NK-92 (cell line): ENCODE data around the gene ZNF99.
"Not testable (repeated sequence)": the region's sequence is repeated elsewhere in the genome, so short reads cannot be mapped to it uniquely, and the experiment has no call there.

Source experiments
- DNase-seq: peaks from one replicate; lab custom pipeline; 2025; ENCODE audit not compliant: unreplicated experiment; lab: John Stamatoyannopoulos, UW

The ZNF99 gene

DNA sequence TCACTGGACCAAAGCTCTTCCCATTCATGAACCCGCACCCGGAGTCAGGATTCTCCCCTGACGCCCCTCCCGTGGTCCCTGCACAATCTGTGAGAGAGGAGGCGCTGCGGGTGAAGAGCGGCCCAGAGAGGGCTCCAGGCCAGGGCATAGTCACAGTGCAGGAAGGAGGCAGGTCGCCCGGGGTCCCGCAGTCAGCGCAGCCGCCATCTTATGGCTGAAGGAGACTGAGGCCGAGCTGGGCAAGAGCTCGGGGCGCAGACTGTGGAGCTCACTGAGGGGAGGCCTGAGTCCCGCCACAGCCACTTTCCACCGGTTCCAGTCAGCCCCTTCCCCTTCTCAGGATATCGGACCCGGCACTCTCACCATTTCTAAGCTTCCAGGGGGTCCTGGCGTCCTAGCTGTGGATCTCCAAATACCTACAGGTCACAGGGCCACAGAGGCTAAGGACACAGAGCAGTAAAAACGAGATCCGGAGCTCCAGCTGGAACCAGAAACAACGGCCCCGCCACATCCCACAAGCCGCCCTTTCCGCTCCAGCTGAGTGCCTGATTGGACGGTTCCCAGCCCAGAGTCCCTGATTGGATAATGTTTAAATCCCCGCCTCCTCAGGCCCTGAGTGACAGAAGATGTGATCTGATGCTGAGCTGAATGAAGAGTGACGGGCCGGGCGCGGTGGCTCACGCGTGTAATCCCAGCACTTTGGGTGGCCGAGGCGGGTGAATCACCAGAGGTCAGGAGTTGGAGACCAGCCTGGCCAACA, at the start of gene ZNF99:
ZNF99 (minus strand) TSS at position 501 of the 760 bp plus-strand sequence; CDS start at position 366, 135 bp downstream.
- no peak for DNase-seq

DNA sequence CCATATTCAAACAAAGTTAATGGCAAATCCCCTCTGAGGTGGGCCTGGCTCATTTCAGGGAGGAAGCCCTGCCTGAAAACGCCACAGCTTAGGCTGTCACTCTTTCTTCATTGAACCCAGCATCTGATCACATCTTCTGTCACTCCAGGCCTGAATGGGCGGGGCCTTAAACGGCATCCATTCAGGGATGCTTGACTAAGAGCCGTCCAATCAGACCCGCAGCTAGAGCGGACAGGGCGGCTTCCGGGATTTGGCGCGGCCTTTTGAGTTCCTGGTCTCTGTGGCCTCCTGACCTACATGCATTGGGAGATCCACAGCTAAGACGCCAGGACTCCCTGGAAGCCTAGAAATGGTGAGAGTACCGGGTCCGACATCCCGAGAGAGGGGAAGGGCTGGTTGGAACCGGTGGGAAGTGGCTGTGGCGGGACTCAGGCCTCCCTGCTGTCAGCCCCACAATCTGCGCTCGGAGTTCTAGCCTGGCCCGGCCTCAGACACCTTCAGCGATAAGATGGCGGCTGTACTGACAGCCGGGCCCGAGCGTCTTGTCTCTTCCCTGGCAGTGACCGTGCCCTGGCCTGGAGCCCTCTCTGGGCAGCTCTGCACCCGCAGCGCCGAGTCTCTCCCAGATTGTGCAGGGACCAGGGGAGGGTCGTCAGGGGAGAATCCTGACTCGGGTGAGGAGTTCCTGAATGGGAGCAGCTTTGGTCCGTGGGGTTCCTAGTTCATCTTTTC, 48.2 kb upstream of the ZNF99 start, which contains the start of gene ZNF723:
ZNF723 (plus strand) TSS at position 261 of the 732 bp plus-strand sequence; CDS start at position 350, 89 bp downstream.
- no peak for DNase-seq

DNA sequence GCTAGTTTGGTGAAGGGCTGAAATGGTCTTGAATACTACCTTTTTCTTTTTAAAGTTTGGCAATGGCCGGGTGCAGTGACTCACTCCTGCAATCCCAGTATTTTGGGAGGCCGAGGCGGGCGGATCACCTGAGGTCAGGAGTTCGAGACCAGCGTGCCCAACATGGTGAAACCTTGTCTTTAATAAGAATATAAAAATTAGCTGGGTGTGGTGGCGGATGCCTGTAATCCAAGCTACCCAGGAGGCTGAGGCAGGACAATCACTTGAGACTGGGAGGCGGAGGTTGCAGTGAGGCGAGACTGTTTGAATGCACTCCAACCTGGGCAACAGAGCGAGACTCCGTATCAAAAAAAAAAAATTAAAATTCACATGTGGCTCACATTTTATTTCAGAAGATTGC, 47.3 kb upstream of the ZNF99 start:
- no peak for DNase-seq

DNA sequence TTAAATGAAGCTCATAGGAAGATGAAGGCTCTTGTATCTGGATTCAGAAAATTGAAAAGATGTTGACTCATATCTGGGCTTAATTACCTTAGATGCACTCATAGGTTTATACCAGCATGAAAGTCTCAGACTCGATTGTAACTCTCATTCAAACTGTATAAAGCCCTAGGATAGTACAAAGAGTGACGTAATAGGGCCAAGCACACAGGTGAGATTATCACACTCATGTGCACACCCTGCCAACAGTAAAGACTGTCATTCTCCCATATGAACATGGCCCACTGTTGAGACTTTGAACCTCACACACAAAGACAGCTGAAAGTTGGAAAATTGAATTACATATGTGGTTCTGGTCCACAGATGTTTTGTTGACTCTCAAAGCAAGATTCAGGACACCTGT, 30.2 kb upstream of the ZNF99 start:
- DNase-seq: no peak

DNA sequence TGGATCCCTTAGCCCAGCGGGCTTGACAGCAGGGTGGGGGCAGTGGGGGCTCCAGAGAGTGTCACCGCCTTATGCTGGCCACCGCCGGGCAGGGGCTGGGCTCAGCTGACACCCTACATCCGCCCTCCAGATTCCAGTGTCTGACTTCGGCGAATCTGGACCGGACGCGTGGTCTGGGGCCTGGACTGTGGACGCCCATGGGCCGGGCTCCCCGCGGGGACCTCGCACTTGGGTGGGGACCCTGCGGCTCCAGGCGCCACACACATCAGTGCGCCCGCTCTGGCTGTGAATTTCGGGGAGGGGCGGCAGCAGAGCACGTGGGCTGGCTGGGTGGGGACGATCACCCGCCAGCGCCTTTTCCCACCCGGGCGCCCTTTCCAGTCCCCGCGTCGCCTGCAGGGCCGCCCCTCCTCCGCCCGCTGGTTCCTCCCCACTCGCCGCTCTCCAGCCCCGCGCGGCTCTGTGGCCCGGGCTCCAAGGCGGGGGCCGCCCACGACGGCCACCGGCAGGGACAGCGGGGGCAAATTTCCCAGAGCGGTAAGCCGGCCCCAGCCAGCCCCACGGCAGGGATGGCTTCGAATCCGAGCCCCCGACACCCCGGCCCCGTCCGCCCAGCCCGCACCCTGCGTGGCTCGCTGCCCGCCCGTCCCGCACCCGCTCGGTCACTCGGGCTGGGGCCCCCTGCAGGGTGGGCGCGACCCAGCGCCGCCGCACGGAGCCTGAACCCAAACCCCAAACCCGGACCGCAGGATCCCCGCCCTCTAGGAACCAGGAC, 23.3 kb upstream of the ZNF99 start:
- DNase-seq: no peak

DNA sequence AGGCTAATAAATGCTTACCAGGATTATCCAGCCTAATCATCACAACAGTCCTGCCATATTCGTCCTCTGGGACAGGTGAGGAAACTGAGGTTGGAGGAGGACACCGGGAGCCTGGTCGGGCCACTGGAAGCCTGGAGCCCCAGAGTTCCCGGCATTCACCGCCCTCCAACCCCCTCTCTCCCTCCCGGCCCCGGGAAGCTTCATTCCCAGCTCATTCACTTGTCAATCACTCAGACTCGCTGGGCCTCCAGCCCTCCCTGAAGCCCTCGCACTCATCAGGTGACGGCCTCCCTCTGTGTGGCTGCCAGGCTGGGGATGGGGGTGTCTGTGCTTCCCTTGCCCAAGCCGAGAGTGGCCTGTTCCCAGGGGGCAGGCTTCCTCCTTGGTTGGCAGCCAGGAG, 22.5 kb upstream of the ZNF99 start:
- no peak for DNase-seq

DNA sequence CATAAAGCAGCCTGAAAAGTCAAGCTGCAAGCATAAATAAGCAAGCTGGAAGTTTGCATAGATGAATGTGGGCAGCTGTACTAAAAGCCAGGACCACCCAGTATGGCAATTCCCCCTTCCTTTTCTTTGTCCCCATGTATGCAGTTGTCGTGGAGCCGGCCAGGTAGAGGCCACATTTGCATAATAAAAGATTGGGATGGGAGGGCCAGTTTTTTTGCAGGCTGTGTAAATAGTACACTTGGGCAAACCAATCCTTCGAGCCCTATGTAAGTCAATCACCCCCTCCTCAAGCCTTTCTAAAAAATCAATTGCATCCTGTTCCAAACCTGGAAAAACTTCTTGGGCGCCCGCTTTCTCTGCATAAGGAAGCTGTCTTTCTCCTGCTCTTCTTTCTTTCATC, 13.1 kb upstream of the ZNF99 start:
- DNase-seq: no peak

DNA sequence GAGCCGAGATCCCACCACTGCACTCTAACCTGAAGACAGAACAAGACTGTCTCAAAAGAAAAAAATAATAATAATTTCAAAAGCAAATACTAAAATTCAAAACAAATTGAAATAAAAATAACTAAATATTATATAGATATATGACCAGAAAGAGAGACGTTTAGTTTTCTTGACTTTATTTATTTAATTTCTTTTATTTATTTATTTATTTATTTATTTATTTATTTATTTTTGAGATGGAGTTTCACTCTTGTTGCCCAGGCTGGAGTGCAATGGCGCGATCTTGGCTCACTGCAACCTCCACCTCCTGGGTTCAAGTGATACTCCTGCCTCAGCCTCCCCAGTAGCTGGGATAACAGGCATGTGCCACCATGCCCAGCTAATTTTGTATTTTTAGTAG, 8.9 kb upstream of the ZNF99 start:
- not testable (repeated sequence) for DNase-seq

DNA sequence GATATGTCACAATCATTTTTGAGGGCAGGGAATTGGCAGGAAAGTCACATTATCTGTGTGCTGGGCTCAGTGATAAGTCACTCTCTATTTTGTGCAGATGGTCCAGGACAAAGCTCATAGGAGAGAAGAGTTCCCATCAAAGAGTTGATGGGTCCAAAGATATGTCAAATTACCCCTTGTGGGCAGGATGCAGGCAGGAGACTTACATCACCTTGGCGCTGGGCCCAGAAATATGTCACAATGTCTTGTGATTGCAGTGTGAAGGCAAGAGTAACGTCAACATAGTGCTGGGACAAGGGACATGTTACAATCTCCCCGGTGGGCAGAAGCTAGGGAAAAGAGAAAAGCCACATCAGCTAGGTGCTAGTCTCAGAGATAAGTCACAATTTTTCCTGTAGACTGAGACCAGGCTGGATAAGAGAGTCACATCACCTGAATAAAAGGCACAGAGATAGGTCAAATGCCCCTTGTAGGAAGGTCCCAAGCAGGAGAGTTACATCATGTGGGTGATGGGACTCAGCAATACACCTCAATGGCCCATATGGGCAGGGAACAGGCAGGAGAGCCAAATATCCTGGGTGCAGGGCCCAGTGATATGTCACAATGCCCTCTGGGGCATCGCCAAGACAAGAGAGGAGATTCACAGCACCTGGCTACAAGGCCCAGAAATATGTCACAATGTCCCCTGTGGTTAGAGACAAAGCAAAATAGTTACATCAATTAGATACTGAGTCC, 47.9 kb downstream of the ZNF99 start:
- no peak for DNase-seq

DNA sequence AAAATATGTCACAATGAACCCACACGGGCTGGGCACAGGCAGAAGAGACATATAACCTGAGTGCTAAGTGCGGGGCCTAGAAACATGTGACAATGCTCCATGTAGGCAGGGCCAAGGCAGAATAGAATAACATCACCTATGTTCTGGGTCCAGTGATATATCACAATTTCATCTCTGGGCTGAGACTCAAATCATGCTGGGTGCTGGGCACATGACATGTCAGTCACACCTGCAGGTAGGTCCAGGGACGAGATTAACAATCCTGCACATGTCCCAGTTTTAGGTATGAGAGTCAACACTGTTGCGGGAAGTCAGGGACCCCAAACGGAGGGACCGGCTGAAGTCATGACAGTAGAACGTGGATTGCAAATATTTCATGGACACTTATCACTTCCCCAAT, 50.3 kb downstream of the ZNF99 start:
- no peak for DNase-seq

DNA sequence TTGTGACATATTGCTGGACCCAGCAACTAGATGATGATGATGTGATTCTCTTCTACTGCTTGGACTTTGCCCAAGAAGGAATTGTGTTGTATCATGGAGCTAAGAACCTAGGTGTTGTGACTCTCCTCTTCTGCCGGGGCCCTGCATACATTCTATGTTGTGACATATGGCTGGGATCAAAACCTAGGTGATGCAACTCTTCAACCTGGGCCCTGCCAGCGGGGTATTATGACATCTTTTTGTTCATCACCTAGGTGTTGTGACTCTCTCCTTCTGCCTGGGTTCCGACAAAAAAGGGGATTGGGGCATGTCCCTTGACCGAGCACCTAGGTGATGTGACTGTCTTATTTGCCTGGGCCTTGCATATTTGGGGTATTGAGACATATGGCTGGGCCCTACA, 55.7 kb downstream of the ZNF99 start:
- not testable (repeated sequence) for DNase-seq

DNA sequence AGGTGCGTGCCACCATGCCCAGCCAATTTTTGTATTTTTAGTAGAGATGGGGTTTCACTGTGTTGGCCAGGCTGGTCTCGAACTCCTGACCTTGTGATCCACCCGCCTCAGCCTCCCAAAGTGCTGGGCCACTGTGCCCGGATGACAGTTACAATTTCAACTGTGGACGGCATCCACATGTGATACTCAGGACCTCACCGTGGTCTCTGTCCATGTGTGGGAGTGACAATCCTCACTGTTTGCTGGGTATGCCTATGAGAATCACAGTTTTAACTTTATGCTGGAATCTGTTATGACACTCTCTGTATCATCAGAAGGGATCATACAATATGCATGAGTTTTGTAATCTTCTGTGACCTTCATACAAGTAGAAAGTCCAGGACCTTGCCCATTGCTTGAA, 62.4 kb downstream of the ZNF99 start:
- not testable (repeated sequence) for DNase-seq

DNA sequence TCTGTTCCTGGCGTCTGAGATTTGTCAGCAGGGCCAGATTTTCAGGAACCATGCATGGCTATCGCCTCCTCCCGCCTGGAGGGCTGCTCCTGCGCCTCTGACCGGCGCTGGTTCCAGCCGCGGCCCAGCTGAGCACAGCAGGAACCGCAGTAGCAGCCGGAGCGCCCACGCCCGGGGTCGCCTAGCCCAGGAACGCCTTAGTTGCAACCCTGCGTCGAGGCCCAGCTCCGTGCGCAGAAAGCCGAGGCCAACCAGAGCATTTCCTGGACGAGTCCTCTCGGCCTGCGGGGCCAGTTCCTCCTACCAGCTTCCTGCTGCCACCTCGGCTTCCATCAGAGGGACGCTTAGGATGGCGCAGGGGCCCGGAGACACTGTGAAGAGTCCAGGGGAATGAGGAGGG, 75.0 kb downstream of the ZNF99 start:
- no peak for DNase-seq

DNA sequence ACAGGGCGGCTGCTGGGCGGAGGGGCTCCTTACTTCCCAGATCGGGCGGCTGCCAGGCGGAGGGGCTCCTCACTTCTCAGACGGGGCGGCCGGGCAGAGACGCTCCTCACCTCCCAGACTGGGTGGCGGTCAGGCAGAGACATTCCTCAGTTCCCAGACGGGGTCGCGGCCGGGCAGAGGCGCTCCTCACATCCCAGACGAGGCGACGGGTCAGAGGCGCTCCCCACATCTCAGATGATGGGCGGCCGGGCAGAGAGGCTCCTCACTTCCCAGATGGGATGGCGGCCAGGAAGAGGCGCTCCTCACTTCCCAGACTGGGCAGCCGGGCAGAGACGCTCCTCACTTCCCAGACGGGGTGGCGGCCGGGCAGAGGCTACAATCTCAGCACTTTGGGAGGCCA, 80.9 kb downstream of the ZNF99 start:
- DNase-seq: not testable (repeated sequence)

DNA sequence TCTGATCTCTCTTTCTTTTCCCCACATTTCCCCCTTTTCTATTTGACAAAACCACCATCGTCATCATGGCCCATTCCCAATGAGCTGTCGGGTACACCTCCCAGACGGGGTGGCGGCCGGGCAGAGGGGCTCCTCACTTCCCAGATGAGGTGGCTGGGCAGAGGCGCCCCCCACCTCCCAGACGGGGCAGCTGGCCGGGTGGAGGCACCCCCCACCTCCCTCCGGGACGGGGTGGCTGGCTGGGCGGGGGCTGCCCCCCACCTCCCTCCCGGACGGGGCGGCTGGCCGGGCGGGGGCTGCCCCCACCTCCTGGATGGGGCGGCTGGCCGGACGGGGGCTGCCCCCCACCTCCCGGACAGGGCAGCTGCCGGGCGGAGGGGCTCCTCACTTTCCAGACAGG, 81.3 kb downstream of the ZNF99 start:
- not testable (repeated sequence) for DNase-seq
